Fibroblast of the conjunctiva (primary cell): ENCODE data around the gene SELENON.

Source experiments
- DNase-seq: peaks from one replicate; pipeline ENCODE4 v3.0.0-alpha.2; 2010; ENCODE audit warnings: low read depth

Gene SELENON

GRCh38 chr1:25809283-25809926 is 9.4 kb downstream of the SELENON start:
- DNase-seq: no peak

- no peak for DNase-seq
Observed at GRCh38 chr1:25809929-25810328, 9.9 kb downstream of the SELENON start.

GRCh38 chr1:25810341-25811299 is 10.6 kb downstream of the SELENON start:
- DNase-seq: peak; percentile 36

- DNase-seq: no peak
Observed at GRCh38 chr1:25811384-25812082, 11.5 kb downstream of the SELENON start.

- DNase-seq: no peak
Observed at GRCh38 chr1:25813071-25813733, 13.2 kb downstream of the SELENON start.

GRCh38 chr1:25813734-25814471 is 13.9 kb downstream of the SELENON start:
- DNase-seq: no peak

- no peak for DNase-seq
Observed at GRCh38 chr1:25814549-25815087, 14.6 kb downstream of the SELENON start.

GRCh38 chr1:25815208-25816111 is 15.5 kb downstream of the SELENON start:
- DNase-seq: no peak

GRCh38 chr1:25816112-25816718 is 16.2 kb downstream of the SELENON start:
- no peak for DNase-seq

GRCh38 chr1:25817840-25818501 is 18.0 kb downstream of the SELENON start:
- no peak for DNase-seq

- no peak for DNase-seq
Observed at GRCh38 chr1:25818569-25818968, 18.6 kb downstream of the SELENON start.

GRCh38 chr1:25819491-25820246 is 19.7 kb downstream of the SELENON start, which contains the start of gene MTFR1L:
MTFR1L (plus strand) TSS chr1:25819954; CDS start chr1:25823105, 3,151 bp downstream.
- DNase-seq: peak; percentile 28

GRCh38 chr1:25820247-25821111 is 20.5 kb downstream of the SELENON start:
- no peak for DNase-seq

- no peak for DNase-seq
Observed at GRCh38 chr1:25821112-25821476, 21.1 kb downstream of the SELENON start.

- no peak for DNase-seq
Observed at GRCh38 chr1:25821630-25822091, 21.7 kb downstream of the SELENON start.

GRCh38 chr1:25825605-25826004 is 25.6 kb downstream of the SELENON start:
- no peak for DNase-seq

- no peak for DNase-seq
Observed at GRCh38 chr1:25826571-25826970, 26.6 kb downstream of the SELENON start.
